Astrocyte (in vitro differentiated cells and primary cell): ENCODE results near the gene TNC. TPM values are rescaled to one million over a fixed set of nuclear protein-coding genes. Genes with fewer than 3 reads are reported as not detected.
A peak's percentile ranks its signal among the peaks of the same experiment; 100 is the strongest.

Experiments used
- DNase-seq: peaks from one replicate; pipeline ENCODE4 v3.0.0-alpha.2; 2010; ENCODE audit warnings: low read depth
- FAIRE-seq: peaks from 2 replicates; lab custom pipeline; 2011; peaks lifted over from hg19 to GRCh38; lab: Jason Lieb, UNC
- H2AFZ ChIP-seq: 2 replicates; pipeline ENCODE4 v1.6.0; 2012; ENCODE audit warnings: low read depth, low read length, inconsistent platforms
- H3K27ac ChIP-seq: 2 replicates; pipeline ENCODE4 v1.5.1; 2011; ENCODE audit warnings: low read depth, low read length, inconsistent platforms
- H3K27me3 ChIP-seq: 2 replicates; pipeline ENCODE4 v1.6.0; 2011; ENCODE audit warnings: low read length, inconsistent platforms; ENCODE audit not compliant: insufficient read depth
- H3K36me3 ChIP-seq: 2 replicates; pipeline ENCODE4 v1.5.1; 2011; ENCODE audit warnings: low read length, inconsistent platforms; ENCODE audit not compliant: insufficient read depth
- H3K4me1 ChIP-seq: 2 replicates; pipeline ENCODE4 v1.5.1; 2011; ENCODE audit warnings: low read length, inconsistent platforms; ENCODE audit not compliant: insufficient read depth
- H3K4me2 ChIP-seq: 2 replicates; pipeline ENCODE4 v1.6.0; 2012; ENCODE audit warnings: low read length, inconsistent platforms
- H3K4me3 ChIP-seq: 2 replicates; pipeline ENCODE4 v1.5.1; 2011; ENCODE audit warnings: low read depth, mild to moderate bottlenecking, low read length, inconsistent platforms; ENCODE audit not compliant: insufficient read depth
- H3K79me2 ChIP-seq: 2 replicates; pipeline ENCODE4 v1.6.0; 2012; ENCODE audit warnings: mild to moderate bottlenecking, low read length, inconsistent platforms; ENCODE audit not compliant: insufficient read depth
- H3K9ac ChIP-seq: 2 replicates; pipeline ENCODE4 v1.6.0; 2012; ENCODE audit warnings: mild to moderate bottlenecking, low read length, inconsistent platforms
- H3K9me3 ChIP-seq: 2 replicates; pipeline ENCODE4 v1.5.1; 2012; ENCODE audit warnings: low read depth, mild to moderate bottlenecking, low read length, inconsistent platforms; ENCODE audit not compliant: insufficient read depth
- H4K20me1 ChIP-seq: 2 replicates; pipeline ENCODE4 v1.6.0; 2012; ENCODE audit warnings: low read length, inconsistent platforms; ENCODE audit not compliant: insufficient read depth
- H3K27ac Mint-ChIP-seq: one replicate; pipeline ENCODE4 v1.8.0; 2021; ENCODE audit warnings: mild to moderate bottlenecking, mixed read lengths; ENCODE audit not compliant: unreplicated experiment
- H3K27me3 Mint-ChIP-seq: one replicate; pipeline ENCODE4 v1.8.0; 2021; ENCODE audit warnings: low read depth, mixed read lengths; ENCODE audit not compliant: unreplicated experiment
- H3K36me3 Mint-ChIP-seq: one replicate; pipeline ENCODE4 v1.8.0; 2021; ENCODE audit warnings: low read depth, mixed read lengths; ENCODE audit not compliant: unreplicated experiment
- H3K4me1 Mint-ChIP-seq: one replicate; pipeline ENCODE4 v1.8.0; 2021; ENCODE audit warnings: low read depth, mixed read lengths; ENCODE audit not compliant: unreplicated experiment
- H3K4me3 Mint-ChIP-seq: one replicate; pipeline ENCODE4 v1.8.0; 2021; ENCODE audit warnings: mild to moderate bottlenecking, moderate library complexity, mixed read lengths; ENCODE audit not compliant: unreplicated experiment
- H3K9me3 Mint-ChIP-seq: one replicate; pipeline ENCODE4 v1.8.0; 2021; ENCODE audit warnings: mild to moderate bottlenecking, mixed read lengths; ENCODE audit not compliant: unreplicated experiment
- EZH2 ChIP-seq: IDR thresholded peaks from 2 replicates; pipeline ENCODE4 v1.6.1; 2012; ENCODE audit warnings: mild to moderate bottlenecking, low read length, inconsistent platforms; ENCODE audit not compliant: insufficient read depth
- total RNA-seq: library from RNA; stranded (reverse); gene quantifications from 2 replicates; pipeline ENCODE4 v1.2.1, GENCODE V29; 2021
- TF ChIP-seq, protein P1 (sequence below): IDR thresholded peaks from 2 replicates; pipeline ENCODE4 v1.5.1; 2011; ENCODE audit warnings: low read depth, mild to moderate bottlenecking, inconsistent platforms, low read length, moderate library complexity; ENCODE audit not compliant: insufficient read depth

The TNC gene
- total RNA-seq, 1 donor from 2014 or later, result 747 TPM

DNA sequence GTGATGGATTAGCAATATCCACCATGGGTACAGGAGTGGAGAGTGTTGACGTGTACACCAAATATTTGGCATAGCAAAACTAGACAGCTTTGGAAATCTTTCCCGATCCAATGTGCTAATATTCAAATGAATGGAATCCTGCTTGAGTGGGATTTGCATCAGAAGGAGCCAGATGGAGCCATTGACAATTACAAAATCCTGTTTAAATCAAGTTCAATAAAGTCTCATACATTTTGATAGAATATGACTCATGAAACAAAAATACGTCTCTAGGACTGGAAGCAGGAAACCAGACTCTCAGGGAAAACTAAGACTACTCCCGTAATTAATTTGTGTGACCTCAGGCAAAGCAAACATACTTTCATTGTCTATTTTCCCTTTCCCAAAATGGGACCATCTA lies 13.0 kb downstream of the TNC start:
- Mint-ChIP-seq H3K4me1 (peaks cover 58% of the 10 kb centered on the region), H3K36me3 (peaks cover 3% of the 10 kb centered on the region), H3K4me3 (no peak overlapping the region), H3K27me3 (no peaks in the 10 kb centered on the region), H3K27ac (peak overlapping the region; percentile 55), H3K9me3 (no peaks in the 10 kb centered on the region)
- Histone ChIP-seq H3K27ac (peak overlapping the region; percentile 51), H3K4me3 (peak overlapping the region; percentile 4), H2AFZ (no peak overlapping the region), H3K4me2 (peak overlapping the region; percentile 59), H3K36me3 (peaks cover 7% of the 10 kb centered on the region), H3K27me3 (no peaks in the 10 kb centered on the region), H3K79me2 (peaks cover 90% of the 10 kb centered on the region), H3K4me1 (peaks cover 43% of the 10 kb centered on the region), H3K9me3 (no peaks in the 10 kb centered on the region), H4K20me1 (peaks cover 34% of the 10 kb centered on the region), H3K9ac (peak overlapping the region; percentile 49)
- no peak for TF ChIP-seq EZH2
- TF ChIP-seq, protein P1, sequence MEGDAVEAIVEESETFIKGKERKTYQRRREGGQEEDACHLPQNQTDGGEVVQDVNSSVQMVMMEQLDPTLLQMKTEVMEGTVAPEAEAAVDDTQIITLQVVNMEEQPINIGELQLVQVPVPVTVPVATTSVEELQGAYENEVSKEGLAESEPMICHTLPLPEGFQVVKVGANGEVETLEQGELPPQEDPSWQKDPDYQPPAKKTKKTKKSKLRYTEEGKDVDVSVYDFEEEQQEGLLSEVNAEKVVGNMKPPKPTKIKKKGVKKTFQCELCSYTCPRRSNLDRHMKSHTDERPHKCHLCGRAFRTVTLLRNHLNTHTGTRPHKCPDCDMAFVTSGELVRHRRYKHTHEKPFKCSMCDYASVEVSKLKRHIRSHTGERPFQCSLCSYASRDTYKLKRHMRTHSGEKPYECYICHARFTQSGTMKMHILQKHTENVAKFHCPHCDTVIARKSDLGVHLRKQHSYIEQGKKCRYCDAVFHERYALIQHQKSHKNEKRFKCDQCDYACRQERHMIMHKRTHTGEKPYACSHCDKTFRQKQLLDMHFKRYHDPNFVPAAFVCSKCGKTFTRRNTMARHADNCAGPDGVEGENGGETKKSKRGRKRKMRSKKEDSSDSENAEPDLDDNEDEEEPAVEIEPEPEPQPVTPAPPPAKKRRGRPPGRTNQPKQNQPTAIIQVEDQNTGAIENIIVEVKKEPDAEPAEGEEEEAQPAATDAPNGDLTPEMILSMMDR, result no peak
- FAIRE-seq (peak; percentile 84), DNase-seq (peak; percentile 92)

DNA sequence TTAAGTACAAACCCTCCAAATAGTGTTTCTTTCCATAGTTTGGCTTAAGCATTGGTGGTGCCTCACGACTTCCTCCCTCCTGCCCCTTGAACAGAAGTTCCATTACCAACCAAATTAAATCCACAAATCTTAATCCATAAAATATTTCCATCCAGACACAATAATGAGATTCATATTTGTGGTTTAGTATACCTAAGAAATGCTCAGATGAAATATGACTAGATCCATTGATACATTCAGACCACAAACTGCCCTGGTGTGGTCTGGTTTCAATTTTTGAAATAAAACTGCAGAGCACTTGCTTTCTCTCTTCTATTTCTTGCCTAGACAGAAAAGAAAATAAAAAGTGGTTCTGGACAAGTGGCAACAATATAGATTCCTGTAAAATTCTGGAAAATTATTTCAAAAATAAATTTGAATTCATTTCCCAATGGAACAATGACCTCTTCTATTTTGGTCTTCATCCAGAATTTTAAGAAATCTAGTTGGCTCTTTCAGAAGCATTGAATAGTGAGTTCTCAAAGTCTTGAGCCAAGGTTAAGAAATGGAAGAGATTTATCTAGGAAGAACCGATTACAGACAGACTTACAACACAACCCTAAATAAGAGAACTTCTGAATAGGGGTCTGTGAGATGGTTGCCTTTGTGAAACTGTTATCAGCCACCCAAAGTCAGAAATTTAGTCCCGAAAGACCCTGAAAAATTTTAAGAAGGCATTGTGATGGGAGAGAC lies 14.0 kb downstream of the TNC start:
- no peak overlapping the region for H3K9ac ChIP-seq
- Mint-ChIP-seq H3K36me3 (peaks cover 6% of the 10 kb centered on the region), H3K4me3 (no peak overlapping the region), H3K9me3 (no peaks in the 10 kb centered on the region), H3K4me1 (peaks cover 59% of the 10 kb centered on the region), H3K27me3 (no peaks in the 10 kb centered on the region), H3K27ac (no peak overlapping the region)
- H4K20me1 ChIP-seq, result peaks cover 34% of the 10 kb centered on the region
- H3K36me3 ChIP-seq, result peaks cover 4% of the 10 kb centered on the region
- no peak overlapping the region for H2AFZ ChIP-seq
- H3K79me2 ChIP-seq, result peaks cover 95% of the 10 kb centered on the region
- TF ChIP-seq, protein P1, result no peak
- TF ChIP-seq EZH2, result no peak
- H3K9me3 ChIP-seq, result no peaks in the 10 kb centered on the region
- no peak overlapping the region for H3K4me3 ChIP-seq
- peaks cover 35% of the 10 kb centered on the region for H3K4me1 ChIP-seq
- H3K27me3 ChIP-seq, result no peaks in the 10 kb centered on the region
- DNase-seq (peak; percentile 66), FAIRE-seq (no peak)
- H3K4me2 ChIP-seq, result no peak overlapping the region
- H3K27ac ChIP-seq, result peak overlapping the region; percentile 51

DNA sequence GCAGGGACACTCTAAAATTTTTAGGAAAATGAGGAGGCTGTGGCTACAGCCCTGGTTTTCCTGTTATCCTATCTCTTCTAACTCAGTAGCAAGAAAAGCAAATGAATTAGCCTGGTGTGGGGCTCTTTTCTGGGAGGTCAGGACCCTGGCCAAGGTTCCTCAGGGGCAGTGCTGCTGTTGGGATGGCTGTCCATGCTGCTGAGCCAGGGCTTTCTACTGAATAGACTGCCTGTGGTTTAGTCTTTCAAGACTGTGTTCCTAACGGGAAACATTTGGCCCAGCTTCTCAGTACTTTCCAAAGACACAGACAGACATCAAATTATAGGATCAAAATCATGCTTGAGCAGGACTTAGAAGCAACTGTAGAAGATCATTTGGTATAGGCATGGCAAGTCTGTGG lies 18.1 kb downstream of the TNC start:
- DNase-seq (no peak), FAIRE-seq (no peak)
- peaks cover 5% of the 10 kb centered on the region for H3K4me1 ChIP-seq
- H3K27ac ChIP-seq, result no peak overlapping the region
- no peaks in the 10 kb centered on the region for H3K36me3 ChIP-seq
- peaks cover 36% of the 10 kb centered on the region for H4K20me1 ChIP-seq
- no peaks in the 10 kb centered on the region for H3K9me3 ChIP-seq
- no peak overlapping the region for H2AFZ ChIP-seq
- H3K4me3 ChIP-seq, result no peak overlapping the region
- H3K4me1 Mint-ChIP-seq, result peaks cover 27% of the 10 kb centered on the region
- H3K27me3 Mint-ChIP-seq, result no peaks in the 10 kb centered on the region
- no peaks in the 10 kb centered on the region for H3K27me3 ChIP-seq
- H3K36me3 Mint-ChIP-seq, result peaks cover 11% of the 10 kb centered on the region
- no peak overlapping the region for H3K4me3 Mint-ChIP-seq
- H3K9ac ChIP-seq, result no peak overlapping the region
- TF ChIP-seq, protein P1, result no peak
- TF ChIP-seq EZH2, result no peak
- H3K9me3 Mint-ChIP-seq, result no peaks in the 10 kb centered on the region
- H3K27ac Mint-ChIP-seq, result peak overlapping the region; percentile 63
- H3K79me2 ChIP-seq, result peaks cover 95% of the 10 kb centered on the region
- no peak overlapping the region for H3K4me2 ChIP-seq
